Stomach (tissue), 4 donors: ENCODE measurements around the gene NDNF.

Source experiments
- CTCF ChIP-seq, 7 experiments: fragments of 450-650 bp in 4 of 7; fragments of 200-600 bp in 3 of 7; sonication (generic) in 3 of 7; IDR thresholded peaks; one replicate each; pipeline ENCODE4 v1.5.1; 2016 to 2019; ENCODE audit warnings: antibody characterized with exemption in 7 of 7, control low read depth in 2 of 7, mild to moderate bottlenecking in 1 of 7
- EP300 ChIP-seq: sonication (generic); formaldehyde crosslinking; IDR thresholded peaks from one replicate; pipeline ENCODE4 v1.6.1; 2017; ENCODE audit warnings: antibody characterized with exemption
- POLR2A ChIP-seq, 4 donors: fragments of 450-650 bp; IDR thresholded peaks; one replicate each; pipeline ENCODE4 v1.6.1; 2016; ENCODE audit warnings: antibody characterized with exemption in 4 of 4, control low read depth in 2 of 4, mild to moderate bottlenecking in 1 of 4, moderate library complexity in 1 of 4

GRCh38 chr4:120990246-120990645 is 82.1 kb downstream of the NDNF start:
- TF ChIP-seq CTCF (IDR thresholded peaks at IDR 0.05) (no peak), EP300 (no peak), POLR2A (IDR thresholded peaks at IDR 0.05) (no peak)
